ENCODE data around the gene TTLL12.
A peak's percentile ranks its signal among the peaks of the same experiment; 100 is the strongest.

TTLL12 gene

GRCh38 chr22:43200555-43200954 is 13.6 kb upstream of the TTLL12 start:
- no peak for DNase-seq

DNA sequence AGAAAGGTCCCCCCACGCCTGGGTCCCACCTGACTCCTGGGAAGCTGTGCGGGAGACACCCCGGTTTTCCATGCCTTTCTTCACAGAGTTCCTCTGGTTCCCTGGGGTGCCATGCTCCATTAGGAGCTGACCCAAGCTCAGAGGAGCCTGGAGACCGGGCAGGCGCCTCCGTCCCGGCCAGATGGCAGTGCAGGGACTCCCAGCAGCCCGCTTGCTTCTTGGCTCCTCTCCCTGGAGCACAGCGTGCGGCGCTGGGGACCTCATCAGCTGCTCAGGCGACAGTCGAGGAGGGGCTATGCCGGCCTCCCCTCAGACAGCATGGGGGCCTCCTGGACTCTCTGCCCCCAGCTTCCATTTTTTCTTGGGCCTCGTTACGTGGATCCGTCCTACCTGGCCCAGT is 13.1 kb upstream of the TTLL12 start:
- DNase-seq: no peak

- DNase-seq: no peak
These were observed 12.6 kb upstream of the TTLL12 start for GRCh38 chr22:43199541-43199940.

DNA sequence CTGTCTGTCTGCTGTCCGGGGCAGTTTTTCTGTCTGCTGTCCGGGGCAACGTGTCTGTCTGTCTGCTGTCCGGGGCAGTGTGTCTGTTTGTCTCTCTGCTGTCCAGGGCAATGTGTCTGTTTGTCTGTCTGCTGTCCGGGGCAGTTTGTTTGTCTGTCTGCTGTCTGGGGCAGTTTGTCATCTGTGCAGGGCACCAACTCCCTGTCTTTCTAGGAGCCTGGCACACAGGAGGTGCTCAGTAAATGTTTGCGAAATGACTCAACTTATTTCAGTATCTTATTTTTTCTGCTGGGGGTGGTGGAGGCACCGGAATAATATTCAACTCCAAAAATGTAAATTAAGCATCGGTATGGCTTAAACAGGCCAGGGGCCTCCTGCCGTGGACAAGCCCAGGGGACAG is 12.0 kb upstream of the TTLL12 start:
- DNase-seq: no peak

DNA sequence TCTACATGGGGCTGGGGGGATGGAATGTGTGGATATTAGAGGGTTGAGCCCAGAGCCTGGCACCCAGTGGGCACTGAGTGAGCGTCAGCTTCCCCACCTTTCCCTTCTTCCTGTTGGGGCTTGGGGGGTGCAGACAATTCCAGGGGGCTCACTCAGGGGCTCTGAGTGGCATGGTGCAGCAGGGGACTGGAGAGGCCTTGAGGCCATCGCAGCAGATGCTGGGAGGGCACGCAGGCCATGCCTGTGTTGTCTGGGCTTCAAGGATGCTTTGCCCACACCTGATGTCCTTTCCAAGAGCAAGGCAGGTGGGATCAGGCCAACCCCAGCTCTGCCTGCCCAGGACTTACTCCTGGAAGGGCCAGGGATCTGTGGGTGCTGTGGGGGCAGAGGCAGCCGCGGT is 11.2 kb upstream of the TTLL12 start:
- DNase-seq: no peak

GRCh38 chr22:43197271-43197941 is 10.5 kb upstream of the TTLL12 start:
- DNase-seq: no peak

DNA sequence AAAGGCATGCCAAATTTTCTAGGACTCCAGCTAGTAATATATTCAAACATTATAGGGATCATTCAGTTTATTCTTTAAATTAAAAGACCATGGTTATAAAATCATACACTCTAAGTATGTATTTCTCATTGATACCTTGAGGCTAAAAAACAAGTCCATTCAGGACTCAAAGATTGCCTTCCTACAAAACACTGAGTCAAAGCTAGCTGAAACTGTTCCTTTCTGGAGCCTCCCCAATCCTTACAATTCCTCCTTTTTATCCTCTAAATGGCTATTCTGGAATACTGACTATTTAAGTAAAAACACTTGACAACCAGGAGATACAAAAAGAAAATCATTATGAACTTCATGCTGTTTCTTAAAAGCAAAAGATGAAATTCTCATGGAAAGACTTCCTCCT is 4.9 kb upstream of the TTLL12 start:
- DNase-seq: no peak

GRCh38 chr22:43188829-43189545 is 2.1 kb upstream of the TTLL12 start:
- no peak for DNase-seq

- peak; percentile 43 to 96 (median 90) for DNase-seq
These were observed 501 bp upstream of the TTLL12 start for GRCh38 chr22:43187171-43188099.

GRCh38 chr22:43185860-43186261 is 1.1 kb downstream of the TTLL12 start:
- peak in 22 of 58 donors; percentile 4 to 41 (median 23) for DNase-seq

DNA sequence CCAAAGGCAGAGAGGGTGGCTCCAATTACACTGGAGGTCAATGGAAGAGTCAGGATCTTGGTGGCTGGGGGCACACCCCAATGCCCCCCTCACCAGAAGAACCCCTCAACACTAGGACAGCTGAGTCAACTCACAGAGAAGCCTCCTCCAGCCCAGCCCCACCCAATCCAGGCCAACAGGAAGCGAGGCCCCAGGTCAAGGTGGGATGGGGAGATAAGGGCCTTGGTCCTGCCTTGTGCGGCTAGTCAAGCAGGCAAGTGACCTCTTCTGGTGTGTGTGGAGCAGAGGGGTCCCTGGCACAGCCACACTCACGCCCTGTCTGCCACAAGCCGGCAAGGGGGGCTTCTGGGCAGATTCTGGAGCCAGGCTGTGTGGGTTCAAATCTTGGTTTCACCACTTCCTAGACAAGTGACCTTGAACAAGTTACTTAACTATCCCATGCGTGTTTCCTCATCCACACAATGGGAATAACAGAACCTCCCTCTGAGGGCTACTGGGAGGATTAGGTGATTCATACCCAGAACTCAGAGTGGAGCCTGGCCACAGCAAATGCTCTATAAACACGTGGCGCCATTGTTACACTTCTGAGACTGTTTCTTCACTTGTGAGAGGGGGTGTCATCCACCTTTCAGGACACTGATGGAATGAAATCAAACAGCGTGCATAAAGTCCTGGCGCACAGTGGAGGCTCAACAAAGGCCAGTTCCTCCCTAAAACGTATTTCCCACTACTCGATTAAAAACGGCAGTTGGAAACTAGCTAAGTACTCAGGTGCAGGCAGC is 3.2 kb downstream of the TTLL12 start:
- no peak for DNase-seq

- no peak for DNase-seq
These were observed 4.2 kb downstream of the TTLL12 start for GRCh38 chr22:43182726-43183125.

DNA sequence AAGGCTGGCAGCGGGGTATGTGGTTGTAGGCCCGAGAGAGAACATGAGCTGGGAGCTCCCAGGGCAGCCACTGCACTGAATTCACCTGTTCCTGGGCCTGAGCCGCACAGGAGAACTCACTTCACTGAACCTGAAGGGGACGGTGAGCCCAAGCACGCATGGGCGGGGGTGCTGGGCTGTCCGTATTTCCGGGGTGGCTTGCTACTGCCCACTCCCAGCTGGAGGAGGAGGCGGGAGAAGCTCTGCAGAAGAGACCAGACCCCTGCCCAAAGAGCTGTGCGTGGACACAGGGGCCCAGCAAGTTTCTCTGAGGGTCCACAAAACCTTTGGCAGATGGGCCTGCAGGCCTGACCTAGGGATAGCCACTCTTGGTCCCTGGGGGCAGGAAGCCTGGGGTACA is 4.8 kb downstream of the TTLL12 start:
- DNase-seq: no peak

DNA sequence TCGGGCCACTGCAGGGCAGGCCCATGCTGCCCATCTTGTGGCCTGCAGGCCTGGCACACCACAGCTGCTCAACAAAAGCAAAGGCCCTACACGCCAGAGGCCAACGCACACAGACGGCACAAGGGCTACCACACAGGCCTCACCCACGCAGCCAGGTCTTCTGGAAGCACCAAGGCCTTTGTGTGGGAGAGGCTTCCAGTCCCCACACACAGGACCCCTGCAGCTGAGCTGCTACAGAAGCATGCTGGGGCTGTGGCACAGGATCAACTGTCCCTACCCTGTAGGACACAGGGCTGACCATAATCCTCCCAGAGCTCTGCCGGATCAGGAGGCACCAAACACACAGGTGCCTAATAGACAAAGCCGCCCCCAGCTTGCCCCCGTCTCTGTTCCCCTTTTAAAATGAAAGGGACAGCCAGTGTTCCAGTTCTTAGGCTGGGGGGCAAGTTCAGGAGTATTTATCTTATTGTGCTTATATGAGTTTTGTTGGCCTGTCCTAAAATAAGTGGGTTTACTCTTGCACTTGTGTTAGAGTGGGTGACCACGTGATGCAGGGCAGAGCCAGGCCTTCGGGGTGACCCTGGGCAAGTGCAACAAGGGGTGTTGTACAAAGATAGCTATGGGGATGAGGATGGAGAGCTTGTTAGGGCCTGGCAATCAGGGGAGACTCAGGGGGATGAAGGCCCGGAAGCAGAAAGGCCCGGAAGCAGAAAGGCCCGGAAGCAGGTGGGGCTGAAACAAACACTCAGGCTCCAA is 5.4 kb downstream of the TTLL12 start:
- DNase-seq: no peak

GRCh38 chr22:43180670-43181069 is 6.3 kb downstream of the TTLL12 start:
- no peak for DNase-seq

DNA sequence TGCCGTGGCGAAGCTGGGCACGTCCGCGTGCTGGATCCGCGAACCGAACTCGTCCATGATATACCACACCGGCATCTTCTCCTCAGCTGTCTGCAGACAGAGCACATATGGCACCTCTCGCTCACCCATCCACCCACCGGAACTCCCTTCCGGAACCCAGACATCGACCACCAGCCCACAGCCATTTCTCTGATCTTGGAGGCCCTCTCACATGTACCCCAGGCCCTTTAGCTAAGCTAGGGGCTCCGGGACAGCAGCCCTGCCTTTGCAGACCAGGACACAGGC is 7.1 kb downstream of the TTLL12 start:
- no peak for DNase-seq

DNA sequence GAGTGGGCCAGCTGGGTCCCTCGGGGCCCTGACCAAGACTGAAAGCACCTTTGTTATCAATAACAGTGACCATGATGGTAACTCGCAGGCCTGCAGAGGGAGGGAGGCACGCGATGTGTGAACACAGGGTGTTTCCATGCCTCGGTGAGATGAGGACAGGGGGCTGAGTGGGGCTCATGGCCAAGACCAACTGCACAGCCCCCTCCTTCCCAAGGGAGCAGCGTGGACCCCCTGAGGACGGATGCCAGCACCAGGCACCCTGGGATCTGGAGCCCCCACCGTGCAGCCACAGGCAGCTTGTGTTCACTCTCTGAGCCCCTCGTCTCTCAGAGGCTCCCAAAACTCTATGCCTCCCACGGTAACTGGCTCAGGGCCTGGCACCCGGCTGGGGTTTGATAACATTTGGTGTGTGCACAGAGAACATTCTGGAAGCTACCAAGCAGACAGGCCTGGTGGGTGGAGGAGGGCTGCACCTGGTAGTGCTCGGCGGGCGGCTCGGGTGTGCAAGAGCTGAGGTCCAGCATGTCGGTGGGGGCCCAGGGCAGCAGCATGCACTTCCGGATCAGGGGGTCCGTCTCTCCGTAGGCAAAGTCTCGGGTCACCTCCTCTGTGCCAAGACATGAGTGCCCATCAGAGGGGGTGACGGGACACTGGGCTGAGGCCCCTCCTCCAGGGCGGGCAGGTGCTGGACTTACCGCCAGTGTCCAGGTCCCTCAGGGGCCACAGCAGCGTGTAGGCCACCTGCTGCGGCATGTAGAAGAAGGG is 7.6 kb downstream of the TTLL12 start:
- no peak for DNase-seq

DNA sequence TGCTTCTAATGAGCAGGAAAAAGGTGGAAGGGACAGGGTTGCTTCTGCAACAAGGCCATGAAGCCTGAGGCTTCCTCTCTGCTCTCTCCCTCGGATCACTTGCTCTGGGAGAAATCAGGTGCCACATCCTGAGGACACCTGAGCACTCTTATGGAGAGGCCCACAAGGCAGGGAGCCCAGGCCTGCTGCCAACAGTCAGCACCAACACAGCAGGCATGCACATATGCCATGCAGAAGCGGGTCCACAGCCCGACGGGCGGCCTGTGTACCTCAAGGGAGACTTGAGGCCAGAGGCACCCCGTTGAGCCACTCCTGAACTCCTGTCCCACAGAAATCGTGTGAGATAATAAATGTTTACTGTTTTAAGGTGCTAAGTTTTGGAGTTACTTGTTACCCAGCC is 9.5 kb downstream of the TTLL12 start:
- no peak for DNase-seq

DNA sequence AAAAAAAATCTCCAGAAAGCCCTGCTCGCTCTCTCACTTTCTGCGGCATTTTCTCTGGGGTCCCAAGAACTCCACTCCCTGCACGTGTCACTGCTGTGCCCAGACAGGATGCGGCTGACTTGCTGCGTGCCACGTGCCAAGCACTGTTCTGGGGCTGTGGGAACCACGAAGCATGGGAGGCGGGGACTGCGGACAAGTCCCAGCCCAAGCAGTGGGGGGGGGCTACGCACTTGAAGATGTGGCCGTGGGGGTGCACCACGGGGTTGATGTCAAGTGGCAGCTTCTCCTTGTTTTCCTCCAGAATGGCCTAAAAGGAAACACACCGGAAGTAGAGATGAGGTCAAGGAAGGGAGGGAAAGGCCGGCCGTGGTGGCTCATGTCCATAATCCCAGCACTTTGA is 10.8 kb downstream of the TTLL12 start:
- DNase-seq: no peak

DNA sequence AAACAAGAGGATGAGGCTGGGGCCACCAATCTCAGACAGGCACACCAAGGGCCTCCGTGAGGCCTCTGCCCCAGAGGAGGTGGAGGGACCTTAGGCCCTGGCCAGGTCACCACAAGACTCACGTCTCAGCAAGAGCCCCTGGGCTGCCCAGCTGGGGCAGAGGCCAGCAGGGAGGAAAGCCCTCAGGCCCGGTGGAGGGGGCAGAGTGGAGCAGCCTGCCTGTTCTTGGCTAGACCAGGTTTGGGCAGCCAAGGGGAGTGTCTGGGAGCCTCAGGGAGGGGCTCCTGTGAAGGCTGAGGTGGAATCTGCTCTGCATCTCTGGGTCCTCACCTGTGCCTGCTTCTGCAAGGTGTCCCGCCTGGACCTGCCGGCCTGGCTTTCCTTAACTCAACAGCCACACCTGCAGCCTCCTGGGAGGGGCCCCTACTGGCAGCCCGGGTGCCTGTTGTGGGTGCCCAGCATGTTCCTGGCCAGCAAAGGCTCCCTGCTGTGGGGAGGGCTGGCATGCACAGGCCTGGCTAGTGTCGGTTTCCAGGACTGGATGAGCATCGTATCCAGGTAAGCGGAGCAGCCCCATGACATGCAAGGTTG is 11.9 kb downstream of the TTLL12 start:
- no peak for DNase-seq

All from anterior cingulate cortex (tissue), 58 donors.